GM18909 (cell line): ENCODE data around the gene NOL9.

Experiments
- ATAC-seq: cut with Tn5 transposase; IDR thresholded peaks from one replicate; pipeline ENCODE4 v1.9.1; 2021; ENCODE audit warnings: mild to moderate bottlenecking; ENCODE audit not compliant: unreplicated experiment, poor library complexity

NOL9 gene

DNA sequence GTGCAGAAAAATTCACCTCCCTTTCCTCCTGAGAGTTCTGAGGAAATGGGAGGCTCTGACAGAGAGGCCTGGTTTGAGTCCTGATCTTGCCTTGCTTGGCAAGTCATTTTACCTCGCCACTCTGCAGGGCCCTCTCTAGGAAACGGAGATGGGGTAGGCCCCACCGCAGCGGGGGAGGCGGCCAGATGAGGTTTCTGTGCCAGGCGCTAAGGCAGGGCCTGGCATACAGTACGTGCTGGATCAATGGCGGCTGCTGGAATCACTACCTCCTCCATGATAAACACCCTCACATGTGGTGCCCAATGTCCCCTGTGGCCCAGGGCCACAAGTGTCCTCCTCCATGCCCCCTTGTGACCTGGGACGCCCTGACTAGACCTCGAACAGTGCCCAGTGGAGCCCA lies 62.3 kb downstream of the NOL9 start:
- no peak for ATAC-seq

DNA sequence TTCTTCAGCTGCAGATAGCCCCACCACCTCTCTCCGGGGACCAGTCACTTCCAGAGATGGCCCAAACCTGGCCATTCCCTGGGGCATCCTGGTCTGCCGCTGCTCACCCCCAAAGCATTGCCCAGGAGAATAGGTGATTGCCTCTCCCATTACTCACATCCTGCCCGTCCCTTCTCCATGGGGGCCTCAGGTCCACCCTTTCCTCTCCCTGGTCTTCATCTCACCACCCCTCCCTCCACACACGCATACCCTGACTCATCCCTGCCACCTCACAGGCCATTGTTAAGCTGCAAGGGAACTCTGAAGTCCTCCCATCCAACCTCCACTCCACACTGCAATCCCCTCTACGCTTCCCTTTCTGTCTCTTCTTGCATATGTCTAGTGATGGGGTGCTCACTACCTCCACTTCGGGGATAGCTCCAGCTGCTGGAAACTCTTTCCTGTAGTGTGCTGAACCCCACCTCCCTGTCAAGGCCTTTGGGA lies 62.8 kb downstream of the NOL9 start, which contains the start of gene PLEKHG5:
TSS of gene PLEKHG5 (minus strand) at position 188 of the 483 bp plus-strand sequence. CDS start 14,096 bp downstream, outside the sequence.
- ATAC-seq: no peak

DNA sequence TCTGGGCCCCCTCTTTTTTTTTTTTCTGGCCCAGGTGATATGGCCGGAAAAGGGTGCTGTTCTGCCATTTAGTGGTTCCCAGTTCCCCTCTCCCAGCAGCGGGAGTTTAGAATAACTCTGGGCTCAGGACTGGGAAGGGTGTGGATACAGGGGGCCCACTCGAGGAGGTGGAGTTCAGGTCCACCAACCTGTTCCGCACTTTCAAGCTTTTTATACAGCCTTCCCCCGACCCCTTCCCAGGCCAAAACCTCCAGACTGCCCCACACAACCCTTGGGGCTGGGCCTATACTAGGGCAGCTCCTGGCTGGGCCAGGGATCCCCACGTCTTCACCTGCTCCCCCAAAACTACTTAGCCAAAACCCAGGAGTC lies 63.2 kb downstream of the NOL9 start:
- ATAC-seq: no peak

DNA sequence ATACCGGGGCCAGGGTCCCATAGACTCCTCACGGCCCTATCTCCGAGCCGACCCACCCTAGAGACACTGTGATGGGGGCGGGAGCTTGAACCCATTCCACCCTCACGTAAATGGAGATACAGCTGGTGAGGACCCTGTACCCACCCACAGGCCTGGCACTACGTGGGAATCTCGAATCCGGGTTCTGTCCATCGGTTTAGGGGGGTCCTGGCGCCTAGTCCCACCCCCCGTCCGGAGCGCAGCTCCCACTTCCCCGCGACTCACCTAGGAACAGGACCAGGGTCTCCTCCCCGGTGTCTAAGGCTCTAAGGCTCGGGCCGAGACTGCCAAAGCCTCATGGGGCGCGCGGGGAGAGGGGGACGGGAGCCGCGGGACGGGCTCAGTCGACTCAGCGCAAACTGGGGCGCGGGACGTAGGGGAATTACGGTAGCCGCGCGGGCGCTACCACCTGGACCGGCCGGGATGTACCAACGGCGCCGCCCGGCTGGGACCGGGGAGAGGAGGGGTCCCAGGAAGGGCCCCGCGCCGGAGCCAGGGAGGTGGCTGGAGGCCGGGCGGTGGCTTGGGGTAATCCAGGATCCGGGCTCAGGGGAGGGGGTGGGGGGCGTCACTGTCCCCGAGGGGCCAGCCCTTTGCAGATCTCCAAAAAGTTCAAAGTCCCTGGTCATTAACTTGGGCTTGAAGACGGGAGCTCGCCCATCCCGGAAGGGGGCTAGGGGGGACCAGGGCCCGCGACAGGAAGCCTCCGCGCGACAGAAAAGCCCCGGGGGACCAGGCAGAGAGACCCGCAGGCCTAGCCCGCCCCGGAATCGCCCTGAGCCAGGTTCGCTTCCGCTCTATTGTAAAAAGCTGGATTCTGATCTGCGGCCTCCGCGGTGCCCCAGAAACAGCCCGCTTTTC lies 63.9 kb downstream of the NOL9 start:
- peak; percentile 61 for ATAC-seq

DNA sequence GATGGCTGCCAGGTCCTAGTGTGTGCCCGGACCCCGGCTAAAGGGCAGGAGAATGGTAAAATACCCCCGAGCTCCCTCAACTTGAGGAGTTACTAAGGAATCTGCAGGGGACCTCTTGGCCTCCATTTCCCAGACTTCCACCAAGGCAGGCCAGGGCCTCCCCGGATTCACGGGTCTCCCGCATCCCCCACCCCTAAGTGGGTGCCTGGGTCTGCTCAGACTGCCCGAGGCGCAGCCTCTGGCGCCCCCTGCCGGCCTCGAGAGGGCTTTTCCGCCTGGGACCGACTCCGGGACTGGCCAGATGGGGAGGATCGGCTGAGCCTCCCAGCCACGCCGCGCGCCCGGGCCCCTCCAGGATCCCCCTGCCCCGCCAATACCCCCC lies 64.5 kb downstream of the NOL9 start:
- peak; percentile 63 for ATAC-seq

DNA sequence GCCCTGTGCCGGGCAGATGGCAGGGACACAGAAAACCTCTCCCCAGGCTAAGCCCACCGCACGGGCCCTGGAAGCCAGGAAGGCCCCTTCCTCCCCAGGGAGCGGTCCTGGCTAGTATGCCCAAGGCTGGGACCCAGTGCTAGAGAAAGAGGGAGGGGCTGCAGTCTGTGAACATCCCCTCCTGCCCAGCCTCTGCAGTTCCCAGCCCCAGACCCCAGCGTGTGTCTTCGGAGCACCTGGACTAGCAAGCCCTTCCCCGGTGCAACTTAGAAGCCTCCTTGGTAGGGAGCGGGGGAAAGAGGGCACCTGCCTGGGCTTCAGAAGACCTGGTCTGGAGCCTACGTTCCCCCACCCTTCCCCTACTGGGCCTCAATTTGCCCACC lies 64.9 kb downstream of the NOL9 start:
- ATAC-seq: no peak

DNA sequence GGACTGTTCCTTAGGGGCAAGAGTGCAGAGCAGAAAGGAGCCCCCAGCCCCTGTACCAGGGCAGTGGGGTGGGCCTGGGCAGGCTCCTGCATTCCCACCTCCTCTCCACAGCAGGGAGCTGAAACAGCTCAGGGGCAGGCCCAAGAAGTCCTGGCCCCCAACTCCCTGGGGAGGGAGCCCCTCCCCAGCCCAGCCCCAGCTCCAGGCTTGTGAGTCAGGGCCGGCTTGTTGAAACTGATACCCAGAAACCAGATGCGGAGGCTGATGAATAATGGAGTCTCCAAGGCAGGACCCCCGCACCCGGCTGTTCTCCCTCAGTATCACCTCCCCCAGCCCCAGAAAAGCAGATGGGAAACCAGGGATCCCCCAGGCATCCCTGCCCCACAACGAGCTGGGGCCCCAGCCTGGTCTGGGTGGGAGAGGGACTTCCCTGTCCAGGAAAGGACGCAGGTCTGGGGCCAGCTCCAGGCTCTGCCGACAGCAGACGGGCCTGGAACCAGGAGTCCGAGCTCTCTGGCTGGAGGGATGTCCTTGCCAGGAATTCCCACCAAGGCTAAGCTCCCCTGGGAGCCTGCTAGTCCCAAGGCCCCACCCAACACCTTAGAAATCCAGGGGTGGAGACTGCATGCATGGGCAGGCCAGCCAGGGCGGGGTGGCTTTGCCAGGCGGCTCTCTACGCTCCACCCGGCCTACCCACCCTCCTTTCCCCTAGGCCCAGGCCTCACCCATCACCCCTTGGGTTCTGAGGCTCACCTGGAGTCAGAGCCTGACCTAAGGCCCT lies 65.5 kb downstream of the NOL9 start:
- no peak for ATAC-seq

DNA sequence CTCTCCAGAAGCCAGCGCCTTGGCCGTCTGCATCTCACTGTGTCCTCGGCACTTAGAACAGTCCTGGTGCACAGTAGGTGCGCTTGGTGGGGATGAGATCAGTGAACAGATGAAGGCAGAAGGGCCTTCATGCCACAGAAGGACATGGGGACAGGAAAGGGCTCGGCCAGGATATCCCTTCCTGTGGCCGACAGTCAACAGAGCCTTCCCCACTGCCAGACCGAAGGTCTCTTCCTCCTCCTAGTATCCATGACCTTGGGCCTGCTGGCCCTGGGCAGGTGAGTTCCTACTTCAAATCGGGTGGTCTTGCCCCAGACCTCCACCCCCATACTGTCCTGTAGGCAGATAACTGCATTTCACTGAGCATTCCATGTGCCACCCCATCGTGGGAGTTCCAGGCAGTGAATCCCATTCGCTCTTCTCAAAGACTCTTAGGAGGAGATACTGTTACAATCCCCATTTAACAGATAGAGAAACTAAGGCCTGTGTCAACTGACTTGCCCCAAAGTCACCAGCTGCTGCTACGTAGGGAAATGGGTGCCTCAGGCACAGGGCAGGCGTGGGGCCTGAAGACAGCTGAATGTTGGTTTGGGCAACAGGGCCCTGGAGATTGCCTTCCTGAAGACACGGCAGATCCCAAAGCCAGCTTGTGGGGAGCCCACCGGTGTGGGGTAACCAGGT lies 66.4 kb downstream of the NOL9 start:
- ATAC-seq: no peak

DNA sequence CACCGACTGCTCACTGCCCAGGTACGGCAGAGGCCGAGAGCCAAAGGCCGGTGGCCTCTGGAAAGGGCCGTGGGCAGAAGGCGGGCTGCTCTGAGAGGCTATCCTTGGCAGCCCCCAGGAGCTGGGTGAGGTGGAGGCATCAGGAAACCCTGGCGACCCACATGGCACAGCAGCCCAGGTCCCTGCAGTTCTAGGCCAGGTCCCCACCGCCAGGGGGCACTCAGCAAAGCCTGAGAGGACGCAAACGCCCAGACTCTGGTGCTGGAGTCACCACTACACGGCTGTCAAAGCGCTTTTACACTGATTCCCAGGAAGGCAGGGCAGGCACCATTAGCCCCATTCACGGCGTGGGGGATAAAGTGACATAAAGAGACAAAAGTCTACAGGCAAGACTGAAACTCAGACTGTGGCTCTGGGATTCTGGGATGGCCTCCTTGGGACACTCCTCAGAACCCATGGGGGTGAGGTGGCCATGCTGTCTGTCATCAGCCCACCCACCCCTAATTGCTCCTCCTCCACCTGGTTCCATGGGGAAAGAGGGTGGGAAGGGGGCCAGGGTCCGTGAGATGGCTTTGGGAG lies 67.8 kb downstream of the NOL9 start:
- peak; percentile 47 for ATAC-seq

DNA sequence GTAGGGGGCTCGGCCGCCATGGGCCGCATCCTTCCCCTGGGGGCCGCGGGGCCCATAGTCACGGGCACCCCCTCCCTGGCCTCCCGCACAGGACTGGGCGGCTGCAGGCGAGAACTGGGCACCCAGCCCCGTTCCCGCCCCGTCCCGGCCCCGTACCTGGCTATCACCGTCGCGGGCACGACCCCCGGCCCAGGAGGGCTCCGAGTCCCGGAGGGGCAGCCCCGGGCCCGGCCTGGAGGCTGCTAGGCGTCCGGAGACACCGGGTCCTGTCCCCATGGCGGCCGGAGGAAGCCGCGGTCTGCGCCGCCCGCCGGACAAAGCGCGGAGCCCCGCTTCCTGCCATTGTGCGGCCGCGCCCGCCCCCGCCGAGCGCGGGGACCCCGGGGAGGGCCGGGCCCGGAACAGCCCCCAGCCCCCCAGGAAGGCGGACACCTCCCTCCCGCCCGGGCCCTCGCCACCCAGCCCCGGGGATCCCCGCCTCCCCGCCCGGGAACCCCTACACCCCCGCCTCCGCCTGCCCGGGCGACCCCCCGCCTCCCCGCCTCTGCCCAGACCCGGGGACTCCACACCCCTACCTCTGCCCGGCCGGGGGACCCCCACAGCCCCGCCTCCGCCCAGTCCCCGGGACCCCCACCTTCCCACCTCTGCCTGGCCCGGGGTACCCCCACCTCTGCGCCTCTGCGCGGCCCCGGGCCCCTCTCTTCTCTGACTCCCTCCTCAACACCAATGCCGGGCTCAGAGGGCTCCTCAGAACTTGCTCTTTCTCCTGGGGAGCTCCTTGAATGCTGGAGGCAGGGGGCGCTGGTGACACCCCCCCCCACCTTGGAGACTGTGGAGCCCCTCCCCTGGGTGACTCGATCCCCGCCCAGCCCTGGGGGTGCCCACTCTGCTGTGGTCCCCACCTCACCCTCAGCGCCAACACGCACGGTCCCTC lies 68.9 kb downstream of the NOL9 start:
- no peak for ATAC-seq

DNA sequence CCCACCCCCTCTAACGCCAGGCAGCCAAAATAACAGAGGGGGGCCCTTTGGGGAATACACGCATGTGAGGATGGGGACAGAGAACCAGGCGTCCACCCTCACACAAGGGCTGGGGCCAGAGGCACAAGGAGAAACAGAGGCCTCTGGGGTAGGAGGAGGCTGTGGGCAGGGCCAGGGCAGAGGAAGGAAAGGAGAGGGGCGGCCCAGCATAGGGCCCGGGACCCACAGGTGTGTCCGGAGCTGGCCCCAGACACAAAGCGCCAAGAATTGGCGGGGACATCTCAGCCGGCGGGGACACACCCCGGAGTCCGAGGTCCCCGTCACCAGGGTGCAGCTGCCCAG lies 69.5 kb downstream of the NOL9 start:
- ATAC-seq: no peak

DNA sequence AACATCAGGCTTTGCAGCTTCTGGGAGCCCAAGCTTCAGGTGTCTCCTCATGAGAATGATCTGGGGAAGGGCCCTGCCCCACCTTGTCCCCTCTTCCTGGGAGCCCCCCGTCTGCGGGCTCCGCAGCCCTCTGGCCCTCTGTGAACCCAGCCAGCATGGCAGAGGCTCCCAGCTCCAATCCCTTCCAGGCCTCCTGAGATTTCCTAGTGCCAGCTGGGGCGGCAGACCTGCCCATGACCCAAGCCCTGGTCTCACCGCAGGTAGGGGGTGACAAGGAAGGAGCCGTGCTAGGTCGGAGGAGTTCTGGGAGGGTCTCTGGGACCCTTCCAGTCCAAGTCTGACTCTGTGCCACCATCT lies 70.6 kb downstream of the NOL9 start:
- ATAC-seq: no peak

DNA sequence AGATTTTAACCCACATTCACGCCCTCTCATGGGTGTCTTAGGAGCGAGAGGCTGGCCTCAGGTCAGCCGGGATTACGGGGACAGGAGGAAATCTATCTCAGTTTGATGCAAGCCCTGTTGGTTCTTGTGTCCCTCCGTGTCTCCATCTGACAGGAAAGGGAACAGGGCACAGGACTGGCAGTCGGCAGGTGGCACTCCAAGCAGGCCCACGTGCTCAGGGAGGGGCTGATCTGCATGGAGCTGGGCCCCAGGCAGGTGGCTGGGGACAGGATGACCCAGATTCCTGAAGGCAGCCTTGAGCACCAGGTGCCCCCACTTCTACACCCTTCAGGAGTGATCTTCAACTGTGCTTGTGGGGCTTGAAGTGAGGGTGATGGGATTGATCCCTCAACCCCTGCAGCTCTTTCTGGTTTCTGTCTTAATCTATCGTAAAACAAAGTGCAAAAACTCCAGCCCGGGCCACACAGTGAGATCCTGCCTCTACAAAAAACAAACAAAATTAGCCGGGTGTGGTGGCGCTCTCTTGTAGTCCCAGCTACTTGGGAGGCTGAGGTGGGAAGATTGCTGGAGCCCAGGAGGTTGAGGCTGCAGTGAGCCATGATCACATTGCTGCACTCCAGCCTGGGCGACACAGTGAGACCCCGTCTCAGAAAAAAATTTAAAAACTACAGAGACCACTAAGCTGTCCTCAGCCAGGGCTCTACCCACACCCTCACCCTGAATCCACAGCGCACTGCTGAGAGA lies 71.1 kb downstream of the NOL9 start:
- ATAC-seq: no peak

DNA sequence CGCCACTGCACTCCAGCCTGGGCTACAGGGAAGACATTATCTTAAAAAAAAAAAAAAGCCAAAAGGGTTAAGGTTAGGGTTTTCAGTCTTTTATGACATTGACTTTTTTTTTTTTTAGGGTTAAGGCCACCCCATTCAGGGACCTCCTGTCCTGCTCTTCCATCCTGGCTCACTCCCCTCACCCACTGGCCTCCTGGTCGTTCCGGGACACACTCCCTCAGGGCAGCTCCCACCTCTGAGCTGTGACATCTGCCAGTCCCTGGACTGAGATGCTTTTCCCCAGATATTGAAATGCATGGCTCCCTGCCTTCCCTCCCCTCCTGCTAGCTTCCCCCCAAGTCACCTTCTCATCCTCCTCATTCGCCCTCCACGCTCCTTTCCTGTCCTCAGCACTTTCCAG lies 72.5 kb downstream of the NOL9 start:
- ATAC-seq: no peak

DNA sequence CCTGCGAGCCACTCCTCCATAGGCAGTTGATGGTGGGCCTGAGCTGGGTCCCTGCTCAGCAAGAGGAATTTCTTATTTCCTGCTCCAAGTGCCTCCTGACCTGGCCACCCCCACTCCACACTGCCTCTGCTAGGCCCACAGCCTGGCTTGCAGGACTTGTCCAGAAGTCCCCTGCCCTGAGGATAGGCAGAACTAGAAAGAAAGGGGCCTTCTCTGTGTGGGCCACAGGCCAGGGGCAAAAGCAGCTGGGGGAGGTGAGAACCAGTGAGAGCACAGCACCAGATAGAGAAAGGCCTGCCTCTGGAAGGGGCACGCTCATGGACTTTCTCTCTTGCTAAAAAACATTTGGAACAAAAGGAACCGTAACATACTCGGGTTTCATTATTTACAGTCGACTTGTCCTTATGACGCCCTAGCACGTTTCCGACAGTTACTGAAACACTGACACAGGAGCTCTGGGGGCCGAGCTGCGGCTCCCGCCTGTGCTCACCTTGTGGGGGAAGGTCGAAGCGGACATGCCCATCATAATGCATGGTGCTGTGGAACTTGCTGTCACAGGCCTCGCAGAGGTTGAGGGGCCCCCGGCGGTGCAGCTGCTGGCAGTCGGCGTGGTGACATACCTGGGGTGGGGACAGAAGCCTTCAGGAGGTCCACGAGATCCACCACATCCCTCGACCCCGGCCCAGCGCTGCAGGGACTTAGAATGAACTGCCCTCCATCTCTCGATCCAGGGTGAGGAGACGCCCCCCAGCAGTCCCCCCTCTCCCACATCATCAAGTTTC lies 77.1 kb downstream of the NOL9 start:
- no peak for ATAC-seq

DNA sequence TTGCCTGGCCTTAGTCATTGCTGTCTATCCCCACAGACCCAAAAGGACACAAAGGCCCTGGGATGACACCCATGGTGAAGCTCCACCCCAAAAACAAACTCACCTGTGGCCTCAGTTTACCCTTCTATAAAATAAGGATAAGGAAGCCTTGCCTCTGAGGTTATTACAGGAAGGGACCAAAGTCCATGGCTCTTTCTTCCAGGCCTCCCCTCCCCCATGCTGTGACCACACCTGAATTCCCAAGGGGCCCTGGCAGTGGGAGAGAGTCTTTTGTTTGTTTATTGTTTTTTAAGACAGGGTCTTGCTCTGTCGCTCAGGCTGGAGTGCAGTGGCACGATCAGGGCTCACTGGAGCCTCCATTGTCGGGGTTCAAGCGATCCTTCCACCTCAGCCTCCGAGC lies 77.8 kb downstream of the NOL9 start:
- no peak for ATAC-seq

DNA sequence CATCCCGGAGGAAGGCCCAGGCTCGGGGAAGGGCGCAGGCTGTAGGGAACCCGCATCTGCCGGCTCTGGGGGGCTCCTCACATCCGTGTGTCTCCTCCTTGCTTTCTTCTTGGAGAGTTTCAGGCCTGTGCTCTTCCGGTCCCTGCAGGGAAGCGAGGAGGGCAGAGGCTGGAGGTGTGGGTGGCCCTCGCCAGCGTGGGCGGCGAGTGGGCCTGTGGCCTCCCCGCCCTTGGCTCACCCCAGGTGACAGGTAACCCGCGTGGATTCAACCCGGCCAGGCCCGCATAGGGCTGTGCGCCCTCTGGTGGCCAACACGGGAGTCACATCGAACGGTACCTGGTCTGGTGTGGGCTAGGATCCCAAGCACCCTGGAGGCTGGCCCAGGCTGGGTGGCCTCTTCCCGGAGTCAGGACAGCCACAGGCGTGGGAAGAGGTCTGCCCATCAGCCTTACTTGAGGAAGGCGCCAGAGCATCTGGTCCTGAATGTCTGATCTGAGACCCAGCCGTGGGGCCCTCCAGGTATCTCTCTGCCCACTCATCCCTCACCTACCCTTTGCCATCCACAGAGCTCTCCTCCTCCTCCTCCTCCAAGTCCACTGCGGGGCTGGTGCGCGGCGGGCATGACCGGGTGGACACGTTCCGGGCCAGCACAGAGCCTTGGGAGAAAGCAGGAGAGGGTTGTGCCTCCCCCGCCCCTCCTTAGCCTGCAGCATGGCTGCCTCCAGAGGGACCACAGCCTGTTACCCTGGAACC lies 78.8 kb downstream of the NOL9 start:
- peak; percentile 62 for ATAC-seq
